Measurements from ENCODE around the gene LYZ. TPM values are rescaled to one million over a fixed set of nuclear protein-coding genes. Genes with fewer than 3 reads are reported as not detected.

Gene LYZ
- total RNA-seq, 1 donor from 2014 or later, result 0.89 TPM

DNA sequence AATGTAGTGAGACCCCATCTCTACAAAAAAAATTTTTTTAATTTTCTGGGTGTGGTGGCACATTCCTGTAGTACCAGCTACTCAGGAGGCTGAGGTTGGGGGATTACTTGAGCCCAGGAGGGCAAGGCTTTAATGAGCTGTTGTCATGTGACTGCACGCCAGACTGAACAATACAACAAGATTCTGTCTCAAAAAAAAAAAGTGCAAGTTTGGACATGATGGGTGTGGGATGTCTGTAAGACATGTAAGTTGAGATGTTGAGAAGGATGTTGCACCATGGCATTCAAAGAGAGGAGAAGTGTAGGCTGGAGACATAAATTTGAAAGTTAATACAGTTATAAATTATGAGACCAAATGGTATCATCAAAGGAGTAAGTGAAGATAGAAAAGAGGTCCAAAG, 34.9 kb downstream of the LYZ start:
- intact Hi-C loops (cut with micrococcal nuclease), result no loop called here

DNA sequence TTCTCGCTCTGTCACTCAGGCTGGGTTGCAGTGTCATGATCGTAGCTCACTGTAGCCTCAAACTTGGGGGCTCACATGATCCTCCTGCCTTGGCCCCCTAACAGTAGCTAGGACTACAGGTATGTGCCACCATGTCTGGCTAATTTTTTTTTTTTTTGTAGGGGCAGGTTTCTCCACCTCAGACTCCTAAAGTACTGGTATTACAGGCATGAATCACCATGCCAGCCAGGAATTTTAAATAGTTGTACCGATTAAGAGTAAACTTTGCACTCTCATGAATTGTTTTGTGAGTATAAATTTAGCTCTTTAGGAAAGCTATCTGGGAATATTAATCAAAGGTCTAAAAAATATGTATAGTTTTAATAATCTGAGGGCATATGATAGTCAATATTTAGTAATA, 36.9 kb downstream of the LYZ start:
- intact Hi-C loops (cut with micrococcal nuclease), result no loop called here

DNA sequence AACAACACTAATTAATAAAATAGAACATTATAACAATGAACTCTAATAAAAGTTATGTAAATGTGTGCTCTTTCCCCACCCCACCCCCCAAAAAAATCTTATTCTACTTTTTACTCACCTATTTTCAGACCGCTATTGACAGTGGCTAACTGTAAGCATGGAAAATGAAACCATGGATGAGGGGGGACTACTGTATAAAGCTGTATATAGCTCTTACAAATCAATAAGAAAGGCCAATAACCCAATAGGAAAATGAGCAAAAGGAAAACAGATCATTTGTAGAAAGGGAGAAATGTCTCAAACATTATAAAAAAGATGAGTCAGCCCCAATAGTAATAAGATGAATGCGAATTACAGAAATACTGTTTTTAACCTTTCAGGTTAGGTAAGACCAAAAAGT, 38.7 kb downstream of the LYZ start:
- intact Hi-C loops (cut with micrococcal nuclease), result no loop called here

DNA sequence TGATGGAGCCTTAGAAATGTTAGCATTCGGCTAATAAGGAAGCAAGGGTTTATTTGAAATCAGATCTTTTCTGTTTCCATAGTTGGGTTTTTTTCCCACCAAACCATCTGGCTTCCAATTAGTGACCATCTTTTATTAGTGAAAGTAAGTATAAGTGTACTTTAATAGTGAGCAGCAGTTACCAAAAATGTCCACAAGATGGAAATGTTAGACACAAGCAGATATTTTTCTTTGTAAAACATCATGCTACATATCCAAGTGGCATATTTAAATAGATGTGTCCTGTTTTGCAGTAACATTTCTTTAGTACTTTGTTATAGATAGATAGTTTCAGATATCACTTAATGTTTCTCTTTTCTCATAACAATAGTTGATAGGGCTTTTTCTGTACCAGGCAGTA, 40.2 kb downstream of the LYZ start:
- intact Hi-C loops (cut with micrococcal nuclease), result loop anchor here (2.0 kb wide), 1 partner anchor 182 kb away; no protein-coding TSS in a partner anchor

DNA sequence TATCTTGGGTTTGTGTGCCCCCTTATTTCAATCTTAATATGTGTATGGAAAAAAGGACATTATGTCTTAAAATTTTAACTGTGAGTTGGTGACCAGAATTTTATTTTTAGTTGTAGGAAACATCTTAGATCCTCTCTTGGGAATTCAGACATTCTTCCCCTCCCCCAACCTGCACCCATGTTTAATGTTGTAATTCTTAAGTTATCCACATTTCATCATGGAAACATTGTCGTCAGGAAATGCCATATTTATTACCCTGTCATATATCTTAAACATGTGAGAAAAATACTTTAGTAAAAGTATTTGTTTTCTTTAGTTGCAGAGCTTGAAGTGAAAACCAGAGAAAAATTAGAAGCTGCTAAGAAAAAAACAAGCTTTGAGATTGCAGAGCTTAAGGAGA, 41.6 kb downstream of the LYZ start:
- intact Hi-C loops (cut with micrococcal nuclease), result loop anchor here (2.0 kb wide), 1 partner anchor 181 kb away; no protein-coding TSS in a partner anchor

DNA sequence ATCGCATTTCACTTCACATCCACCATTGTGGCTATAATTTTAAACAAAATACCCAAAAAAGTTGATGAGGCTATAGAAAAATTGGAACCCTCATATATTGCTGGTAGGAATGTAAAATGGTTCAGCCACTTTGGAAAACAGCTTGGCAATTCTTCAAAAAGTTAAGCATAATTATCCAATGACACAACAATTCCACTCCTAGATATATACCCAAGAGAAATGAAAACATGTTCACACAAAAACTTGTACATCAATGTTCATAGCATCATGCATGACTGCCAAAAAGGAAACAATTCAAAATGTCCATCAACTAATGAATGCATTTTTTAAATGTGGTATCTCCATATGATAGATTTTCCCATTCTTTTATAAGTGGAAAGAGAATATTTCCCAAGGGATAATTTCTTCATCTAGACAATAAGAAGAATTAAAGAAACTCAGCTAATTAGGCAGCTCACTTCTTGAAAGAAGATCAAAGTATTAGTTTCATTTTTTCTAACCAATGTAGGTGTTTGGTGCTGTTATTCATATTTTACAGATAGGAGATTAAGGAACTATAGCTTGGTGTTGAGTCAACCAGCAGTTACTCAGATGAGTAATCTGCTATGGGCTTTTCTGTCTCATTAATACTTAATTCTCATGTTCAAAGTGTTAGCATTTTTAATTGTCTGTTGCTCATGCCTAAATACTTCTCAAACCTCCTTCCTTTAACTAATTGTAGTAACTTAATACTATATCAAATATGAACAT, 44.2 kb downstream of the LYZ start:
- intact Hi-C loops (cut with micrococcal nuclease), result no loop called here

- intact Hi-C loops (cut with micrococcal nuclease), result no loop called here
Measured at GRCh38 chr12:69396041-69396440, 47.9 kb downstream of the LYZ start.

DNA sequence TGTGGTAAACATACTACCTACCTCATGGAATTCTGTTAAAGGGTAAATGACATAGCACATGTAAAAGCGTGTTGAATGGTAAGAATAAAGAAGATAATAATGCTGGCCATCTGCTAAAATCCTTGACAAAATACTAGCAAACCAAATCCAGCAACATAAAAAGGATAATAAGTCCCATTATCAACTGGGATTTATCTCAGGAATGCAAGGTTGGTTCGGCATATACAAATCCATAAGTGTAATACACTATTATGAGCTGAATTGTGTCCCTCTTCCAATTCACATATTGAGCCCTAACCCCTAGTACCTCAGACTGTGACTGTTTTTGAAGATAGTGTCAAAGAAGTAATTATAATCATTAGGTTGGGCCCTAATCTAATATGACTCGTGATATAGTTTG, 48.8 kb downstream of the LYZ start:
- intact Hi-C loops (cut with micrococcal nuclease), result no loop called here

- intact Hi-C loops (cut with micrococcal nuclease), result no loop called here
Measured at GRCh38 chr12:69397978-69398377, 49.8 kb downstream of the LYZ start.

GRCh38 chr12:69401940-69402339, 53.8 kb downstream of the LYZ start:
- intact Hi-C loops (cut with micrococcal nuclease), result no loop called here

Other genes starting within 250 kb of the LYZ start
- 101 TPM in 2 replicates for gene CPSF6, start 108.8 kb upstream of the LYZ start, total RNA-seq
- 37.8 and 39.6 TPM in 2 replicates for gene YEATS4, start 11.4 kb downstream of the LYZ start, total RNA-seq
- 12.2 and 13.5 TPM in 2 replicates for gene FRS2, start 122.0 kb downstream of the LYZ start, total RNA-seq
- gene CCT2, start 237.1 kb downstream of the LYZ start, total RNA-seq, result 252 and 259 TPM in 2 replicates

All from T-helper 2 cell treated with Interferon-gamma antibody and Interleukin-4, amounts not matched to agents 100 ng/mL and 5 ng/mL, for 36 hours (primary cell).